Measurements from ENCODE around the gene ABCB9.

GRCh38 chr12:122989874-122990419 lies 23.7 kb upstream of the ABCB9 start:
- no peak for TF ChIP-seq CREB5 (CRISPR knock-in tag; IDR thresholded peaks at IDR 0.05; ENCODE audit: low read depth)
- TF ChIP-seq ZFP3 (CRISPR knock-in tag; IDR thresholded peaks at IDR 0.05): no peak
- TF ChIP-seq, protein P1, sequence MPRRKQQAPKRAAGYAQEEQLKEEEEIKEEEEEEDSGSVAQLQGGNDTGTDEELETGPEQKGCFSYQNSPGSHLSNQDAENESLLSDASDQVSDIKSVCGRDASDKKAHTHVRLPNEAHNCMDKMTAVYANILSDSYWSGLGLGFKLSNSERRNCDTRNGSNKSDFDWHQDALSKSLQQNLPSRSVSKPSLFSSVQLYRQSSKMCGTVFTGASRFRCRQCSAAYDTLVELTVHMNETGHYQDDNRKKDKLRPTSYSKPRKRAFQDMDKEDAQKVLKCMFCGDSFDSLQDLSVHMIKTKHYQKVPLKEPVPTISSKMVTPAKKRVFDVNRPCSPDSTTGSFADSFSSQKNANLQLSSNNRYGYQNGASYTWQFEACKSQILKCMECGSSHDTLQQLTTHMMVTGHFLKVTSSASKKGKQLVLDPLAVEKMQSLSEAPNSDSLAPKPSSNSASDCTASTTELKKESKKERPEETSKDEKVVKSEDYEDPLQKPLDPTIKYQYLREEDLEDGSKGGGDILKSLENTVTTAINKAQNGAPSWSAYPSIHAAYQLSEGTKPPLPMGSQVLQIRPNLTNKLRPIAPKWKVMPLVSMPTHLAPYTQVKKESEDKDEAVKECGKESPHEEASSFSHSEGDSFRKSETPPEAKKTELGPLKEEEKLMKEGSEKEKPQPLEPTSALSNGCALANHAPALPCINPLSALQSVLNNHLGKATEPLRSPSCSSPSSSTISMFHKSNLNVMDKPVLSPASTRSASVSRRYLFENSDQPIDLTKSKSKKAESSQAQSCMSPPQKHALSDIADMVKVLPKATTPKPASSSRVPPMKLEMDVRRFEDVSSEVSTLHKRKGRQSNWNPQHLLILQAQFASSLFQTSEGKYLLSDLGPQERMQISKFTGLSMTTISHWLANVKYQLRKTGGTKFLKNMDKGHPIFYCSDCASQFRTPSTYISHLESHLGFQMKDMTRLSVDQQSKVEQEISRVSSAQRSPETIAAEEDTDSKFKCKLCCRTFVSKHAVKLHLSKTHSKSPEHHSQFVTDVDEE (CRISPR knock-in tag; IDR thresholded peaks at IDR 0.05): no peak
- TF ChIP-seq ZFP30 (CRISPR knock-in tag; IDR thresholded peaks at IDR 0.05): no peak
- TF ChIP-seq TOX (CRISPR knock-in tag; IDR thresholded peaks at IDR 0.05; ENCODE audit: borderline replicate concordance): no peak
- no peak for TF ChIP-seq OSR1 (CRISPR knock-in tag; IDR thresholded peaks at IDR 0.05)
- TF ChIP-seq ZNF565 (CRISPR knock-in tag; conservative IDR thresholded peaks at IDR 0.05; ENCODE audit: low read depth): no peak

Measured in SK-N-SH treated with all-trans-retinoic acid at 6 μM for 48 hours (cell line).